CD4-positive, alpha-beta T cell treated with Interleukin-17A for 1 hour (primary cell): Measurements from ENCODE around the gene AGGF1.
"Not testable (repeated sequence)": the region's sequence is repeated elsewhere in the genome, so short reads cannot be mapped to it uniquely, and the experiment has no call there.

Experiments
- DNase-seq: peaks from one replicate; pipeline ENCODE4 v3.0.0-alpha.2; 2020

The AGGF1 gene

DNA sequence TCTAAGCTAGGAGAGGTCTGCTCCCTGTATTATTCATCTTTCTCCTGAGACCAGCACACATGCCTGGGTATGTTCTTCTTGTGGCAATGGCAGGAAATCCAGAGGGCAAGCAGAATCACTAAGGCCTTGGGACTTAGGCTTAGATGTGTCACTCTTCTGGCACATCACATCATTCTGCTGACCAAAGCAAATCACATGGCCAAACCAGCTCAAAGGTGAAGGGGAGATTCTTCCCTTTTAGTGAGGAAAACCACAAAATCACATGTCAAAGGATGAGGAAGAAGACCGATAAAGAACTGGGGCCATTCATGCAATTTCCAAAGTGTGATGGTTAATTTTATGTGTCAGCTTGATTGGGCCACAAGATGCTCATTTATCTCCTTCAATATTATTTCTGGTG lies 5.7 kb upstream of the AGGF1 start:
- DNase-seq: no peak

DNA sequence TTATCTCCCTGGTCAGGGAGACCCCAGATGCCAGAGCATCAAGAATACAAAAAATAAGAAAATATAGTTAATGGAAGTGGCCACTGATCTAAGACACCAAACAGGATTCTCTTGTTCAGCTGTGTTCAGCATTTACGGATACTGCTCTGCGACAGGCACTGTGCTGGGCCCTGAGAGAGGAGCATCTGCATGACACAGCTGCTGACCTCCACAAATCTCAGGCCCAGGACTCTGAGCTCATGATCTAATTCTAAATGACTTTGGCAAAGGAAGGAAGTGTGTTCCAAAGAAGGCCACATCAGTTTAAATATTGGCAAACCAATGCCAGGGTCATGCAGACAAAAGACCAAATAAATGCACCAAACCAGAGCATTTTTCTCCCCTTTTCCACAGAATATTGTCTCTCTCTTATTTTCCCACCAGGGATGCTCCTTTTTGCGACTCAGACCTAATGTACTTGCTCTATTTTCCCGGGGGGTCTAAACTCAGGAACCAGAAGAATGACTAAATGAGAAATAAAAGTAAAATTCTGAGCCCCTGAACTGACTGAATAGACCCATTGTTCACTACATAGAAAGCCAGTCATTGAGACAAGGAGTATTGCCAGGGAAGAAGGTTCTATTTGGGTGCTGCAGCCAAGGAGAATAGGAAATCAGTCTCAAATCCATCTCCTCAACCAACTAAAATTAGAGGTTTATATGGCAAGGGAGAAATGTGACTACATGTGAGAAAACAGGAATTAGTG lies 1.4 kb upstream of the AGGF1 start:
- DNase-seq: no peak

DNA sequence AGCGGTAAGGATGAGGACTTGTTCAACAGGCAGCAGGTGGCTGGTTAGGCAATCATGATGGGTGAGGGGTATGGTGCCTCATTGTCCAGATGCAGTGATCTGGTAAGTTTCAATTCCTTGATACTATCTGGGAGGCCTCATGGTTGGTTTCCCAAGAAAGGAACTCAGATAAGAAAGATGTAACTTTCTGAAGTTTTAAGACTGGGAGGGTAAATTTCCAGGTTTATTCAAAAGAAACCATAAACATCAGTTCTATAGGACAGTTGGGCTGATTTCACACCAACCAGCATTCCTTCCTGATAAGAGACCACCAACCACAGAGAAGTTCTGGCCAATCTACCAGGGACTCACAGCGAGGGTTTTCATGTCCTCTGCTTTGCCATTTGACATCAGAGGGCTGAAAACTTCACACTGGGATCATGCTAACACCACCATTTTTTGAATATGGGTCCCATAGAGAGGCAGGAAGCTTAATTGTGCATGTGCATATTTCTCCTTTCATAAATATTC lies 773 bp upstream of the AGGF1 start:
- no peak for DNase-seq

DNA sequence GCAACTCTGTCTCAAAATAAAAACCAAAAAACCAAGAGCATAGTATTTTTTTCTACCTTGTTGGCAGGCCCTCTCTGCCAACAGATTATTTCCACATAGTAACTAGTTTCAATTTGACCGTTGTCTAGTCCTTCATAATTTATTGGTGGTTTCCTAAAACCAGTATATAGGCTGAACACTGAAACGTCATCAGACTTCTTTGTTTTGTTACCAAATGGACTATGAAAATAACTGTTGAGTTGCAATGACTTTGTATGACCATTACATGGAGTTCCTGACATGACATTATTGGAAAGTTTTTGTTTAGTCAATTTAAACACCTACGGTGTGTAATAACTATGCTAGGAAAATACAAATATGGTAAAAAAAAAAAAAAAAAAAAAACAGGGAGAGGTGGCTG lies 1.7 kb downstream of the AGGF1 start:
- no peak for DNase-seq

DNA sequence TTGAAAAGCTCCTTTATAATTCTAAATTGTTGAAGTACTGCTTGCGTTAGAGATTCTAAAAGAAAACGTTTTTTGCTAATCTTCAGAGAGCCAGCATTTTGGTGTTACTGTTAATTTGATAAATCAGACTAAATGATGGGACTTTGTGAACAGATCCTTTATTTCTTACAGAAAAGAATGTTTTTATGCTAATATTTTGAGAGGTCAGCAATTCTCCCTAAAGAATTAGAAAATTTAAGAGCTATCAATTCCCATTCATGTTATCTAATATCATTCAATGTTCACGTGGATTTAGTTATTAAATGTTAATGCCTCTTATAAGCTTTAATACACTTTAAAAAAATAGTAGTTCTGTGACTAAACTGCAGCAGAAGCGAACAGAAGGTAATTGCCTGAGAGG lies 2.4 kb downstream of the AGGF1 start:
- no peak for DNase-seq

DNA sequence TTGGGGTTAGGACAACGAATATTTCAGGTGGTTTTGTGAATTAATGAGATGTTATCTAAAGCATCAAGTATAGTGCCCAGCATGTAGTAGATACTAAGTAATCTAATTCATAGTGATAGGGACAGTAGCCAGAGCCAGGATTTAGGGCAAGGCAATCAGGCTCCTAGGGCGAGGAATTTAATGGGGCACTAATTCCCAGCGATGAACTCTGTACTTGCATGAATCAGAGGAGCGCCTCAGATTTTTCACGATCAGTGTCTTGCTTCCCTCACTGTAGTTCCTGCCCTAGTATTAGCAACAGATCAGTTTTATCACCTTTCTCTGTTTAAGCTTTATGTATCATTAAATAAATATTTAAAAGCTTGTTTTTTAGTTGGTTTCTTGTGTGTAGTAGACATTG lies 3.1 kb downstream of the AGGF1 start:
- DNase-seq: no peak

DNA sequence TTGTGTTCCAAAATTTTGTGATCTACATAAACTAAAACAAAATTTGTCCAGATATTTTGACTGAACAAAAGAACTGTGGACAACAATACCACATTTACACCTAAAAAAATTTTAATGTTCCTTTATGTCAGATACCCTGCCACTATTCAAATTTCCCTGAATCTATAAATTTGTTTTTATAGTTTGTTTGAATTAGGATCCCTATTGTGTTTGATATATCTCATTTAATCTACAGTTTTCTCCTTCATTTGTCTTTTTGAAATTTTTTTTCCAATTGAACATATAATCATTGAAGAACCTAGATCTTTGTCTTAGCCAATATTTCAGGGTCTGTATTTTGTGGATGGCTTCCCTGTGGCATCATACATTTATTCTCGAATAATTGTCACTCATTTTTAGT lies 5.7 kb downstream of the AGGF1 start:
- DNase-seq: no peak

DNA sequence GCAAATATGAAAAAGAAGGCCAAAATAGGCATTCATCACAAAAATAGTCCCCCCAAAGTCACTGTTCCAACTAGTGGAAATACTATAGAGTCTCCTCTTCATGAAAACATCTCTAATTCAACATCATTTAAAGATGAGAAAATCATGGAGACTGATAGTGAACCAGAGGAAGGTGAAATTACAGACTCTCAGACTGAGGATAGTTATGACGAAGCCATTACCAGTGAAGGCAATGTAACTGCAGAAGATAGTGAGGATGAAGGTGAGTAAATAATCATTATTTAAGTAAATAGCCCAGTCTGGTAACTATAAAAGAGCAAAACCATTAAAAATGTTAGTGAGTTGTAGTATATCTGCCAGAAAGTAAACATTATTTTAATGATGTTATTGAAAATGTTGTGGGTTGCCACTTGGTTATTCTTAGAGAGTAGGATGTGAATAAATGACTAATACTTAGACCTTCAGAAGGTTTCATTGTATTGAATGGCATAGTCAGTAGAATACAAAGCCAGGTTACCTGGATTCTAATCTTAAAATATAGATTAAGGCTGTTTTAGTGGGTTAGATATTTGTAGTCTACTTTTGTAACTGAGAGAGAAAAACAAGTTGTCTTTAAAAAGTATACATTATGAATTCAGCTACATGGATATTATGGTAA lies 16.3 kb downstream of the AGGF1 start:
- DNase-seq: no peak

DNA sequence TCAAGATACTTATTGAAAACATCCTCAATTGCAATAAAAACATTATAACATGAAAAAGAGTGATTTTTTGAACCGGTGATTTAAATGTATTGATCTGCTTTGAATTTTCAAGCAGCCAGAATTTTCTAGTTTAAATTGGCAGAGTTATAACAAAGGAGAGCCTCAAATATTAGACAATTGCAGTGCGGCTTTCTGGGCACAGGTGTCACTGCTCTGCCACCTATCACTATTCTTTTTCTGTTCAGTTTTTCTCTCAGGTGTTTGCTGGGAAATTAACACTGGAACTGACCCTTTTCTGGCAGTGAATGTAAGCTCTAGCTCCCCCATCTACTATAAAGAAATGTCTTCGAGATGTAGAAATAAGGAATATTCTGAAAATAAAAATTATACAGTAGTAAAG lies 33.8 kb downstream of the AGGF1 start:
- DNase-seq: no peak

DNA sequence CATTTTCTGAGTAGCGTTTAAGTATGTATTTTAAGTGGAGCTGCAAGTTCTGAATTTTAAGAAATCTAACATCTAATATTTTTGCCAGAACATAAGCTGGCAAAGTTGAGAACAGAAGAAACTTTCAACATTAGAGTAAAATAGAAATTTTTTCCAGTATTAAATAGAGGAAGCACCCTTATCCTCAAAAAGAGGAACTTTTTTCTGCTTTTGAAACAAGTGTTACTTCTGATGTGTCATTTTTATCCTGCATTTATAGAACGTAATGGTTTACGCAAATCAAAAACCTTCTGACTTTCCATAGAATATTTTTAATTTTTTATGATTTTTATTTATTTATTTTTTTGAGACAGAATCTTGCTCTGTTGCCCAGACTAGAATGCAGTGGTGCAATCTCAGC lies 35.1 kb downstream of the AGGF1 start:
- no peak for DNase-seq

DNA sequence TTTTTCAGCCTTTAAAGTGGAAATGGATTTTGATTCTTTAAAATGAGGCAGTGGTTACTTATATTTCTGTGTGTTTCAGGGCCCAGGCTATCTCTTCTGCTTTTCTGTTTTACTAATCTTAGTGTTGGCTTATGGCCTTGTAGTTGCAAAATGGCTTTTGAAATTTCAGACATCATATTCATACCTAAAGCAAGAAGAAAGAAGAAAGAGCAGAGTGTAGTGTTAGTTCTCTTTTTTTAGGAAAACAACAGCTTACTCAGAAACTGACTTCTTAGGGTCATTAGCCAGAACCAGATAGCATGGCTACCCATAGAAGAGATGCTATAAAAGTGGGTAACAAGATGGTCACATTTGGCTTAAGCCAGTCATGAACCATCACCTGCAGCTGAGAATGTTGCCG lies 36.0 kb downstream of the AGGF1 start:
- DNase-seq: no peak

DNA sequence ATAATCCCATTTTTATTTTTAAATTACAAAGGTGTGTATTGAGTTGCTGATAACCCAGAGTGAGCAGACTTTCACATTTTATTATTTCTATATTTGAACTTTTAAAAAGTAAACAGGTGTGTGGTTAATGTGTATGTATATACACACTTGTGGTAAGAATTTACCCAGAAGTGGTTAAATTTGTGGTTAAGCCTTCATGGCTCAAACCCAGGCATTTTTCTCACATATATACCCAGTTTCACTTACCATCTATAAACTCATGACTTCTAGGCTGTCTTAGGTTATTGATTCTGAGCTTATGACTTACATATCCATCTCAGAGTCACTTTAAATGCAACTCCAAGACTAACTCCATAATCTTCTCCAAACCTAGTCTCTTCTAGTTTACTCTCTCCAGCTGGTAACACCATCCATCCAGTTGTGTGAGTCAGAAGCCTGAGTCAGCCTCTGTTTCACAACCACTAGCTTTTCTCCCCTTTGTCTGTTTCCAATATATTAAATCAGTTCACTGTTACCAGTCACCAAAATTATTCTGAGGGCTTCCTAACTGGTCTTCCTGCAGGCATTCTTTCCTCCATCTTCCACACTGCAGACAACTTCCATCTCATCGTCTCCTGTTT lies 36.7 kb downstream of the AGGF1 start:
- no peak for DNase-seq

DNA sequence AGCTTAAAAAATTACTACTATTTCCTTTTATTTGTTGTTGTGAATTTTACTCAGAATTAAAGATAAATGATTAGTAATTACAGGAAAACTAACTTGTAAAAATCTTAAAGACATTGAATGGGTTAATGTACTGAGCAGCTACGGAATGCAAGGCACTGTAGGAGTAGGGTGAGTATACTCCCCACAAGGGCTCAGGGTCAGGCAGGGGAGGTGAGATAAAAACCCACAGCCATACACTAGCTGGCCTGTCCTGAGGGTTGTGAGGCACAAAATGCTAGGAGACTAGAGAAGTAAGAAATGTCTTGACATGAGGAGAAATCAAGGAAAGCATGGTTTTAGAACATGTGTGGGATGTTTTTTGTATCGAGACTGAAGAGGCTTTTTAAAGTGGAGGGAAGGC lies 43.5 kb downstream of the AGGF1 start:
- no peak for DNase-seq

DNA sequence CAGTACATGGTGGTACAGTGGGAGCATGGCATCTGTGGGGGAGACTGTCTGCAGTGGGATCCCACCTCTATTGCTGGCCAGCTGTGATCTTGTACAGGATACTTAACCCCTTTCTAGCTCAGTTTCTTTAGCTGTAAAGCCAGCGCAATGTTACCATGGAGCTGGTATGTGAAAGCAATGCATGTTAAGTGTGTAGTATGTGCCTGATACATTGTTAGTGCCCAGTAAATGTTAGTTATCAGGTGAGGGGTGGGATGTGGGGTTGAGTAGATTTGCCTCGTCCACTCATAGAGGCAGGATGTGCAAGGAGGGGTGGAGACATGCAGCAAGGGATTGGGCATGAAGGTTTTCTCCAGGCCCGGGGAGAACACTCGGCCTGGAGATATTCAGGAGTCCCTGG lies 44.5 kb downstream of the AGGF1 start:
- DNase-seq: no peak

DNA sequence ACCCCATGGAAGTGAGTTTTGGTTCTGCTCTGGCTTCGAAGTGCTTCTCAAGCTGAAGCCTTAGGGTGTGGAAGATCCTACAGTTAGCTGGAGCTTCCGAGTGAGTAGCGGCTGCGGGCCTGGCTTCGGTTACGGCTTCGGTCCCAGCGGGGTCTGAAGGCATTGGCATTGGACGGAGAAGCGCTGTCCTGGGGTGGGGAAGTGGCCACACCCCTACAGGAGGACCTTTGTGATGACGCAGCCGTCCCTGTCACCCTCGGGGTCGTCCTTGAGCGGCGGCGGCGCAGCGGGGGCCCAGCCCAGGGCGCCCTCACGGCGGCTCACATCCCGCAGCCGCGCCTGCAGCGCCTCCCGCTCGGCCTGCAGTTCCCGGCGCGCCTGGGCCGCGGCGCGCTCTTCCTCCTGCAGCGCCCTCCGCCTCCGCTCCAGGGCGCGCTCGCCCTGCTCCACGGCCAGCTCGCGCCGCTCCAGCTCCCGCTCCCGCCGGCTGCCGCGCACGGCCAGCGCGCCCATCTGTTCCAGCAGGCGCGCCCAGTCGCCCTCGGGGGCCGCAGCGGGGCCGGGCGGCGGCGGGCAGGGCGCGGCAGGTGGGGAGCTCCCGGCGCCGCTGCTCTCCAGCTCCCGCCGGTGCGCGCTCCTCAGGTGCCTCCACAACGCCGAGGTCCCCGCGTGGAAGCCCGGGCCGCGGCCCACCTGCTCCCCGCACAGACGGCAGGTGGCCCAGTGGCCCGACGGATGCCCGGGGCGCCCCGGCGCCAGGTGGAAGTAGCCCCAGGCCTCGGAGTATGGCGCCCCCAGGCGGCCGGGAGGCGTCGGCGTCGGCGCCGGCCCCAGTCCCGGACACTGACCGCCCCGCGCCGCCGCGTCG lies 47.0 kb downstream of the AGGF1 start:
- peak; percentile 53 for DNase-seq

DNA sequence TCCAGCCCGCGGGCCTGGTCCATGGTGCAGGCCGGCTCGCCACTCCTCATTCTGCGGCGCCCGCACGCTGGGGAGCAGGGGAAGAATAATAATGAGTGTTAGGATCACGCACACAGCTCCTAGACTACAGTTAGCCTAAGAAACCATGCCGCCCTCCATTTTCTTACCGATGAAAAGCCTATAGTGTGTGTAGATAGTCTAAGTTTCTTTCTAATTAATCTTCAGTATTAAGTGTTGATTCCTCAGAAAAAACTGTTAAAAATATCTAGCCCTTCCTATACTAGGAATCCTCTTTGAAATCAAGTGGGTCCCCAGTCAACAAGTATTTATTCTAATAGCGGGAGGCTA lies 47.6 kb downstream of the AGGF1 start:
- DNase-seq: no peak

DNA sequence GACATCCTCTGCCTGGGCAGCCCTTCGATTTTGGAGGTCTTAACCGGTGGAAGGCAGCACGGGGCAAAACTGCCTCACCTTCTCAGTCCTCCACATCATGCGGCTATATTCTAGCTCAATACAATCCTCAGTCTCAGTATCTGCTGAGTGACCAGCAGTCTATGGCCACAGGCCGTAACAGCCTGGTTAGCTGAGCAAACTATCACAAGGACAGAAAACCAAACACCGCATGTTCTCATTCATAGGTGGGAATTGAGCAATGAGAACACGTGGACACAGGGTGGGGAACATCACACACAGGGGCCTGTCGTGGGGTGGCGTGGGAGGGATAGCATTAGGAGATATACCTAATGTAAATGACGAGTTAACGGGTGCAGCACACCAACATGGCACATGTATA lies 50.3 kb downstream of the AGGF1 start:
- not testable (repeated sequence) for DNase-seq

DNA sequence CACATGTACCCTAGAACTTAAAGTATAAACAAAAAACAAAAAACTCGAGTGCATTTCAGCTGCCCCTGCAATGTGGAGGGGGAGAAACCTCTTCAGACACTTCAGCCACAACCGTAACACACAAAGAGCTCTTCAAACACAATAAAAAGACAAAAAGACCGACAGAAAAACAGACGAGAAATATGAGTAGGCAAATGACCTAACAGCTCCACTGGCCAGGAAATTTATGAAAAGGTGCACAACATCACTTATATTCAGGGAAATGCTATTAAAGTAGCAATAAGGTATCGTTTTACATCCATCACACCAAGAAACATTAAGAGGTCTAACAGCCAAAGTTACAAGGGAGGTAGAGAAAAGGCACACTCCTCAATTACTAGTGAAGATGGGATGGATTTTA lies 50.7 kb downstream of the AGGF1 start:
- DNase-seq: no peak

DNA sequence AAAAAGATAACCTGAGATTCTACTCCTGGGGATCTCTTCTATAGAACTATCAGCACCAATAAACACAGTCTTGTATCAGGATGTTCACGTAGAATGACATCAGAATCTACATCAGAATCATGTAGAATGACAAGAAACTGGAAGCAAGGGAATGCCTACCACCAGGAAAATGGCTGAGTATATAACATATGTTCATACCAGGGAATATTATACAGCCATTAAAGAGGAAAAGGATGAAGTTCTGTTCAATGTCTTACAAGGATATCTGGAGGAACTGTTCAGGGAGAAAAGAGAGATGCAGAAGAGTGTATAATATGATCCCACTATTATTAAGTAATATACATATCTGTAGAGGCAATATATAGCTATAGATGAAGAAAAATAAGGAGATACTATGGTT lies 52.1 kb downstream of the AGGF1 start:
- no peak for DNase-seq

DNA sequence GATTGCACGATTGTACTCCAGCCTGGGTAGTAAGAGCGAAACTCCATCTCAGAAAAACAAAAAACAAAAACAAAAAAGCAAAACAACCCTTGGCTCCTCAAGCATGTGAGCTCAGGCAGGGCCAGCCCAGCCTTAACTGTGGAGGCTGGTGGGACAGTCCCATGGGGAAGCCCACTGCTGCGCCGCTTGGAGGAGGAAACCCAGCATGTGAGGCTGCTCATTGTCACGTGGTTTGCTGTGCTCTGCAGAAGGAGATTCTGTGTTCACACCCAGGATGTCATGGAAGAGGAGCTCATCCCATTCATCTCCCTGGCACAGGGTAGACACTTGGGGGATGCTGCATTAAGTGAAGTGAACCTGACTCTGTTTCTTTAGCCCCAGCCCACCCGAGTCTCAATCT lies 52.9 kb downstream of the AGGF1 start:
- DNase-seq: no peak

DNA sequence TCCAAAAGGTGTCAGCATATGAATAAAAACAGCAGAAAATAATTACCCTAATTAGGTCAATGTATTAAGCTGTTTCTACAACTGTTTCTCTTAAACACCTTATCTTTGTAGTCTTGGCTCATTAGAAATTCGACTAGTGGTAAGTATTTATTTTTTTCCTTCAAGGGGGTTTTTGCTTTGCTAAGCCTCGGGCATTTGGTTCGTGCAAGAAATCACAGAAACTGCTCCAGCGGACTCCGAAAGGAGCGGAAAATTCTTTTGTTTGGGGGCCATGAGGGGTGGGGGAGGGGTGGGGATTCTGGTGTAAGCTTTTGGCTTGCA lies 56.1 kb downstream of the AGGF1 start:
- no peak for DNase-seq

DNA sequence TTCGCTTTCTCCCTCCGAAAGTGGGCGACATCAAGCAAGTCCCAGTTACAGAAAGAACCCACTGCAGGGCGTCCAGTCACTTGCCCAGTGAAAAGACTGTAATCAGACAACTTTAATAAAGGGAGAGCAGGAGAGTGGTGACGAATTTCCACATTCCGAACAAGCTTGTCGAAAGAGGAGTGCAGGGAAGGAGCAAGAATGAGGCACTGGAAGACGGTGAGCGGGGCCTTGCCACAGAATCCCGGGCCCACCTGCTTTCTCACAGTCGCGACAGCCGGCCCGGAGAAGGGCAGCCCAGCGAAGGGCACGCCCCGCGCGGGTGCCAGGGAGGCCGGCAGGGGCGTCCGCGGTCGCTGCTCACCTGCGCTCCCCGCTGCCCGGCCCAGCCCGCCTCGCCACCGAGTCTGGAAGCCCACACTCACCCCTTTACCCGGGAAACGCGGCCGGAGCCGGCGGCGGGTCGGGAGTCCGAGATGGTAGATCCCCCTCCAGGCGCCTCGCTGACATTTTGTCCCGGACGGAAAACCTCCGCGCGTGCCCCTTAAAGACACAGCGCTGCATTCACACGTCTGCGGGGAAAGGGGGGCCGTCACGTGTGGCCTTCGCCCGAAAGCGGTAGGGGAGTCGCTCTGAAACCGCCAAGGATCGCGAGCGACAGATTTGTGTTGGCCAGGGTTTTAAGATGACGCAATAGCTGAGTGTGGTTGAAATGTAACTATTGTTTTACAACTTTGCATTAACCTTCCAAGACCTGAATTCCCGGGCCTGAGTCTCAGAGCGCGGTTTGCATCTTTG lies 56.7 kb downstream of the AGGF1 start, which contains the start of gene ZBED3:
Gene ZBED3 (minus strand): TSS at position 597 of the 795 bp plus-strand sequence. CDS start 9,407 bp downstream, outside the sequence.
- DNase-seq: peak; percentile 53
